HG03108 (cell line): Measurements from ENCODE around the gene ZNF101.
A peak's percentile ranks its signal among the peaks of the same experiment; 100 is the strongest.

ENCODE experiments used
- ATAC-seq: cut with Tn5 transposase; IDR thresholded peaks from one replicate; pipeline ENCODE4 v1.9.1; 2021; ENCODE audit warnings: moderate library complexity; ENCODE audit not compliant: unreplicated experiment

Gene ZNF101

DNA sequence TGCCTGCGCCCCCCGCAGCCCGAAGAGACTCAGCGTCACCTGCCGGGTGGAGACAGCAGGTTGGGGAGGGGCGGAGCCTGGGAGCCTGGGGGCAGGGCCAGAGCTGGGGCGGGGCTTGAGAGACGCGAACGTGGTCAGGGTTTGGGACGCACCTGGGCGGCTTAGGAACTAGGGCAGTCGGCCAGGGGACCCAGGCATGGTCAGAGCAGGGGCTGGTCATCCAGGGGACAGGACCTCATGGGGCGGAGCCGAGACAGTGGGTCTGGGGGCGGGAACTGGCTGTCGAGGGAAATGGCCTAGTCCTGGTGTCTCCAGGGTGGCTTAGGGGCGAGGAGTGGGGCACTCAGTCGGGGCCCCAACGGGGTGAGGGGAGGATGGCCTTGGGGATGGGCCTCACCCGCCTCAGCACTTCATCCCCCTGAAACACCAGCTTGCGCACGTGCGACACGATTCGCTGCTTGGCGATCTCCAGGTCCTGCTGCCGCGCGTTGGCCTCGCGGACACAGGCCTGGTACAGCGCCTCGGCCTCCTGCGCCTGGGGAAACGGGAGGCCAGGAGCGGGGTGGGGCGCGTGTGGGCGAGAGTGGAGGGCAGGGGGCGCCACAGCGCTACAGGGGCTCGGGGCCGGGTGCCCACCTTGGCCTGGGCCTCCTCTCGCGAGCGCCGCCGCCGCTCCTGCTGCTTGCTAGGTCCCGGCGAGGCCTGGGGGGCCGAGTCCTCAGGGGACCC, 31.0 kb upstream of the ZNF101 start:
- no peak for ATAC-seq

DNA sequence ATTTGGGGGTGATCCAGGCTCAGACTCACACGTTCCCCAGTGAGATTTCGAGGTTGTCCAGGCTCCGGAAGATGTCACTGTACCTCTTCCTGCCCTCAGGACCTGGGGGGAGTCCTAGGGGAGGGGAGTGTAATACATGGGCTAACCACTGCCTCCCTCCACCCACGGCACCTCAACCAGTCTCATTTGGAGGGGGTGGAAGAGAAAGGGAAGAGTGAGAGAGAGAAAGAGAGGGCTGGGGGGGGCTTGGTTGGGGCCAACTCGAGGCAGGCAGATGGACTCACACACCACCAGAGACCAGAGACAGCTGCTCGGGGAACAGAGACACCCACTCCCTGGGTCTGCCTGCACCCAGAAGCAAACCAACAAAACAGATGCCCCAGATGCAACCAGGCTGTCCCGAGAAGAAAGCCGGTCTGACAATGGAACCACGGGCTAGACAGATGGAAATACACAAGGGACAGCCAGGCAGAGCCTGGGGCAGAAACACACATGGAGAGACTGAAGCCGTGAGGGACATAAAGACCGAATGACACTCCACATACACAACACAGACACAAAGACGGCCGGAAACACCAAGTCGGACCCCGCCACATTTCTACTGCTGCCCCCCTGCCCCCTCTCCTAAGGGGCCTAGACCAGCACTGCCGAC, 26.0 kb upstream of the ZNF101 start:
- ATAC-seq, result no peak

DNA sequence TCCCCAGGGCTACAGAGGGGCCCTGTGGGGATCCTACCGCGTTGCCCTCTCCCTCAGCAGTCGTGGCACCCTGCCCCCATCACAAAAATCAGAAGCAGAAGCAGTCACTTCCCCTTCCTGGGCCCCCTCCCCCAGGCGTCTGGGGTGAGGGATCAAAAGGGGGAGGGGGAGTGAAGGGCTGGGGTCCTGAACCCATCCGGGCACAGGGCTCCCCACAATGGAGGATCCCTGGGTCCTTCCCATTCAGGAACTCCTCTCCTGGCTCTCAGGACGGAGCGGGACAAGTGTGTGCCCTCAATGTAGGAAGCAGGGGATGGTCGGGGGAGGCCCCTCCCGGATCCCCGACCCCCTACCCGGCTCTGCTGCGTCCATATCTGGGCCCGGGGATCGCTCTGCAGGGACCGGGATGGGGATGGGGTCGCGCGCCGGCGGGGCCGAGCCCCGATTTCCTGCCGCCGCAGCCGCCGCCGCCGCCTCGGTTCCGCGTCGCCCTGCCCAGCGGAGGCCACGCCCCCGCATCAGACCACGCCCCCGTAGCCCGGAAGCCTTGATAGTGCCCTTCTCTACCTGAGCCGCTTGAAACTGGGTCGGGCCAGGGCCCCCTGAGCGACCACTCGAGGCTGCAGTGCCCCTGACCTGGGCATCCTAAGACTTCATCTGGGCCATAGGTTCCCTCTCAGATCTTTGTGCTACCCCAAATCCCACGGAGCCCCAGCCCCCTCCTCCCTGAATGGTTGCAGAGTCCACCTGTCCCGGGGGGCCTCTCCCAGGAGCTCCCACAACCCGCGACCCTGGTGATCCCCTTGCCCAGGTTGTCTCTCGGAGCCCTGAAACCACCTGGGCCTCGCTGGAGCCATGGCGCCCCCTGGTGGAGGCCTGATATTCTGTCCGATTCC, 25.2 kb upstream of the ZNF101 start, which contains the start of gene GMIP:
Gene GMIP (minus strand): TSS at position 500 of the 896 bp plus-strand sequence. CDS start 128 bp downstream, at position 372.
- peak; percentile 77 for ATAC-seq

DNA sequence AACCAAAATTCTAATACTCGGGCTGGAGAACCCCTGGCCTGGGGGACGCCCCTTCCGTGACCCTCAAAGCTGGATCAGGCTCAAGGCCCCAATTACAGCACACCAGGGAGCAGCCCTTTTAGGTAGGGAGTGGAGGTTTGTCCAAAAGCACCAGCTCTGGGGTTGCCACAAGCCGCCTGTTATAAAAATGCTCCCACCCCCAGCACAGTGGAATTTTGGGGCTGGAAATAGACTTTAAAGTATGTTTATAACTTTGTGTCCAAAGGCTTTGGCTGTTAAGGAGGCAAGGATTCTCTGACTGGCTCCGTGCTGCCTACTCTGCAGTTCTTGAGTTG, 24.6 kb upstream of the ZNF101 start:
- ATAC-seq, result no peak

DNA sequence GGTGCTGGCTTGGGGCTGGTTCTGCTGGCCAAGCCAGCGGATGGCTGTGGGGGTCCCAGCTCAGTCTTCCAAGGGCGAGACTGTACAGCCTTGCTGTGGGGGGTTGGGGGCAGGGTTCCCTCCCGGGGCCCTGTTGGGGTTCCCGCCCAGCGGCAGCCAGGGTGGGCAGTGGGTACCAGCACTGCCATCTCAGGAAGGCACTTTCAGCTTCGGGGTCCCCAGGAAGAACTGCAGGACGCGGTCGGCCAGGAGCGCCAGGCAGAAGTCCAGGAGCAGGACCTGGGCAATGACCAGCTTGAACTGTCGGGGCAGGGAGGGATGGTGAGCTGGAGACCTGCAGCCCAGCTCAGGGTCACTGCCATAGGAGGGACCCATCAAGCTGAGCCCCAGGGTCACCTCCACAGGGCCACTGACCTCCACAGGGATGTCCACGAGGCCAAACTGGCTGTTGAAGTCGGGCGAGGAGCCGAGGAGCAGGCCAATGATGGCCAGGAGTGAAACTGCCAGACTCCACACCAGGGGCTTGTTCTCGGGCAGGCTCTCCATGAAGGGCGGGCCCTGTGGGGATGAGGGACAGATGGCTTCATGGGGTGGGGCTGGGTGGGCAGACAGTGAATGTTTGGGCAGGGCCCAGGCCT, 23.3 kb upstream of the ZNF101 start:
- ATAC-seq, result no peak

DNA sequence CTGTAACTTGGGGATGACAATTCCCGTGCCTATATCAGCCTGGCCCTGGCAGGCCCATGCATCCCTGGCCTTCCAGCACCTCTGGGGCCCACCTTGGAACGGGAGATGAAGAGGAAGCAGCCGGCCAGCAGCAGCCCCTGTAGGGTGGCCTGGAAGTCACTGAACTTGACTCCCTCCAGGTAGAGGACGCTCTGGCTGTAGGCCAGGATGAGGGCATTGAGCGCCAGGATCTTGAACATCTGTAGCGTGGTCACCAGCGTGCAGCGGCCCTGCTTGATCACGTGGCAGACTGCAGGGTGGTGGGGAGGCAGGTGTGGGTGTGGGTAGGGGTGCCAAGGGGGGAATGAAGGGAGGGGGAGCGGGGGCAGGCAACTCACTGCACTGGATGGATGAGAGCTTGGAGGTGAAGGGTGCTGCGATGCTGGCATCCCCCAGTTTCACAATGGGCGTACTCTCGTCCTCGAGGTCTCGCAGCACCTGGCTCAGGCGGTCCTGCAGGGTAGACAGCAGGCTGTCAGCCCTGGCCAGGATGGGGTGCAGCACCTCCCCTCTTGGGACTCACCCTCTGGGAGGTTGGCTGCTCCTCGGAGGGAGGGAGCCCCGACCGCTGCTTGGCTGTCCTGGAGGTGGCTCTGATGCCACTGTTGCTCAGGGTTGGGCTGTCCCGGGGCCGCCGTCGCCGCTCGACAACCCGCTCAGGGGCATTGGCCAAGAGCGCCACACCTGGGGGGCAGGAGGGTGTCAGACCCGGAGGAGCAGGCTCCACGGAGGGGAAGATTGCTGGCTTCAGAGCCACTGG, 21.4 kb upstream of the ZNF101 start:
- ATAC-seq, result no peak

DNA sequence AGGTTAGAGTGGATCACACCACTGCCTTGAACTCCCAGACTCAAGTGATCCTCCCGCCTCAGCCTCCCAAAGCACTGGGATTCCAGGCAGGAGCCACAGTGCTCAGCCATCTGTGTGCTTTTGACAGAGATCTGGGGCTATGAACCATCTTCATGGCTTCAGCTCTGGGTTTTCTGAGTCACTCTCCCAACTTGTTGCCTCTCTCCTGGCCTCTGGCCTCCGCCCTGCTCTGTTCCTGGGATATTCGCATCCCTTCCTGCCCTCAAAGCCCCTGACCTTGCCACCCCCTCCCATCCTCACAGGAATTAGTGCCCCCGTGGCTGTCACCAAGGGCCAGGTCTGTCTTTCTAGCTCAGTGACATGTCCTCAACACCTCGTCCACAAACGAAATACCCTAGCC, 19.5 kb upstream of the ZNF101 start:
- ATAC-seq, result no peak

DNA sequence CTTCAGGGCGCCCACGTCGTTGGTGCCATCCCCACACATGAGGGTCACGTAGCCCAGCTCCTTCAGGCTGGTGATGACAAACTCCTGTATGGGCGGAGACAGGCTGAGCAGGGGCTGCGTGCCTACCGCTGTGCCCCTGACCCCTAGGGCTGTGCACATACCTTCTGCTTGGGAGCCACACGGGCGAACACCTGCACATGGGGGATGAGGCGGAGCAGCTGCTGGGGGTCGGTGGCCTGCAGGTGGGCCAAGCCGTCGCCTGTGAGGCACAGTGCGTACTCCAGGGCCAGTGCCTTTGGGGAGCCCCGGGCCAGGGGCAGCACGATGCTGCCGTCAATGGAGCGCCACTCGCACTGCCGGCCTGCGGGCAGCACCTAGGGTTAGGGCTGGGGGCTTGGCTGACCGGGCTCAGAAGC, 19.1 kb upstream of the ZNF101 start:
- no peak for ATAC-seq

DNA sequence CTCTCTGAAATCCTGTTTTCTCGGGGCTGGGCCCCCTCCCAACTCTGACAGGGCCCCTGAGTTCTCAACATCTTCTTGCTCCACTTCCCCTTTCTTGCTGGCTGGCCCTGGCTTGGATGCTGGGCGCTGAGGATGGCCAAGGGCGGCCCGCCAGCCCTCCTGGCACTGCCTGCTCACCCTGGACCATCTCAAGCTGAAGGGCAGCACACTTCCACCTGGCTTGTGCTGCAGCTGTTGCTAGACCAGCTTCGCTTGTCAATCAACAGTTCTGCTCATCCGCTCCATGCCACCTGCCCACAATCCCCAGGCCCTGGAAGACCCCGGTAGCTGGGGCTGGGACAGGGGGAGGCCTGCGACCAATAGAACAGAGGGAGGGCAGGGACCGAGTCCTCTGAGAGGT, 18.3 kb upstream of the ZNF101 start:
- no peak for ATAC-seq

DNA sequence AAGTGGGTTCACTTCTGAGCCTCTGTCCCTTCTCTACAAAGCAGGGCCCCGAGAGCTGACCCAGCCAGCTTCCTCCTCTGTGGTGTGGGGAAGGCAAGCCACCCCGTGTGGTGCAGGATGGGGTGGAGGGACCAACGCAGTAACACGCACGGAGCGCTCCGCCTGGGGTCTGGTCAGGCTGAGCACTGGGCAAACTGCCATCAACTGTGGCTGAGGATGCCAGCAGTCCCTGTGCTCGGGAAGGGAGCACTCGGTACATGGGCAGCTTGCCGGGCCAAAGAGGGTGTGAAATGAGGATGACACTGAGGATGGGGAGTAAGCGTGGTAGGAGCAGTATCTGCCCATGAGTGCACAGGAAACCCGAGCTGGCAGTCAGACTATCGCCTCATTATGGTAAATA, 17.6 kb upstream of the ZNF101 start:
- no peak for ATAC-seq

DNA sequence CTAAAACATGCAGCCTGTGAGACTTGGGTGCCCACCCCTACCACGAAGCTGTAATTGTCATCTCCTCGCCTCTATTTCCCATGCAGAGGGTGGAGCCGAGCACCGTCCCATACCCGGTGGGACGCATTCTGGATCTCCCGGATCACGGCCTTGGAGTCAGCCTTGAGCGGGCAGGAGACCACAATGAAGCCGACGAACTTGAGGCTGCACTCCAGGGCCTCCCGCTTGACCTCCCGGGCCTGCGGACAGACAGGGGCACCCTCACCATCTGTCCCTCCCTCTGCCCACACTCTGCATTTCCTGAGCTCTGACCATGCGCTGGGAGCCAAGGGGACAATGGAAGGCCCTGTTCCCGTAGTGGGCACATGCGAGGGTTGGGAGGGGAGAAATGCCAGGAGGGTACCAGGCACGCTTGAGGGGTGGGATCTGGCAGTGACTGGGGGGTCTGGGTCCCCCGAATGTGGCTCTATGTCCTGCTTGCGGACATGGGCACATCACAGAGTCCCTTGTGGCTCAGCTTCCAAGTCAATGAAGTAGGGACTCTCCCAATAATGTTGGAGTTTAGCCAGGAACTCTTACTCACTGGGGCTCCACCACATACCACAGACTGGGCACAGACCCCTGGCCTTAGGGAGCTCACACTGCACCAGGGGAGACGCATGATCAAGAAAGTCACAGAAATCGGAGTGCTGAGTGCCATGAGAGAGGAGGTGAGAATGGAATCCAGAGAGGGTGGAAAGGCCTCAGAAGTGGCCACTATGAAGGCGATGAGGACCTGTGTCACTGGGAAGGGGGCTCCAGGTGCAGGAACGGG, 15.9 kb upstream of the ZNF101 start:
- ATAC-seq, result no peak

DNA sequence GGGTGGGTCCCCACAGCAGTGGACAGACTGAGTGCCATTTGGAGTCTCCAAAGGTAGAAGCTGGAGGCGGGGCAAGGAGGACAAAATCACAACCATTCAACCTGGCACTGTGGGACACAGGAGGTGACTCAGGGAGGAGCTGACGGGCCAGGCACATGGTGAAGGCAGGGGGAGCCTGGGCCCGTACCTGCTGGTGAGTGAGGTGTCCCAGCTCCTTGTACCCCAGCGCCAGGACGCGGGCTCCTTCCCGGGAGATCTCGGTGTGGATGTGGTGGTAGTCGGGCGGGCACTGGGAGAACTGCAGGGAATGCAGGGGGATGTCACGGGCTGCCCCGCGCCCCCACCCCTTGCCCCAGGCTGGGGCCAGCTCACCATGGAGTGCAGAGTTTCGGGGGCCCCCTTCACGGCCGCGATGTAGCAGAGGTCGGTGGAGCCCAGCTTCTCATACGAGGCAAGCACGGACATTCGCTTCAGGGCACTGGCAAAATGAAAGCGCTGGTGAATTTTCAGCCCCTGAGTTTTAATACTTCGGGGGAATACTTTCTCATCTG, 15.0 kb upstream of the ZNF101 start:
- no peak for ATAC-seq

DNA sequence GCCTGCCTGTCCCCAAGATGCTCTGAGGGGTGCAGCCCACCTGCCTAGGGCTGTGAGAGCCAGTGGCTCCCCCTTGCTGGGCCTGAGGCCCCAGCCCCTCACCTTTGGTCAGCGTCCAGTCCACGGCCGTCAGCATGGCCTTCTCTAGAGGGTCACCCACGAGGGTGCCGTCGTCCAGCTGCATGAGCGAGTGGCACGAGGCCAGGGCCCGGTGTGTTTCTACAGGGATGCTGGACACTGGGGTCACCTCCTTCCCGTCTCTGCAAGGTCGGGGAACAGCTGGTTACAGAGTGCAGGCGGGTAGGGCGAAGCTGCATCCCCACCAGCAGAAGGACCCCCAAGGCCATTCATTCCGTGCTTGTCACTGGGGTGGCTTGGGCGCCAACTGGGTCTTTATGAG, 14.2 kb upstream of the ZNF101 start:
- no peak for ATAC-seq

DNA sequence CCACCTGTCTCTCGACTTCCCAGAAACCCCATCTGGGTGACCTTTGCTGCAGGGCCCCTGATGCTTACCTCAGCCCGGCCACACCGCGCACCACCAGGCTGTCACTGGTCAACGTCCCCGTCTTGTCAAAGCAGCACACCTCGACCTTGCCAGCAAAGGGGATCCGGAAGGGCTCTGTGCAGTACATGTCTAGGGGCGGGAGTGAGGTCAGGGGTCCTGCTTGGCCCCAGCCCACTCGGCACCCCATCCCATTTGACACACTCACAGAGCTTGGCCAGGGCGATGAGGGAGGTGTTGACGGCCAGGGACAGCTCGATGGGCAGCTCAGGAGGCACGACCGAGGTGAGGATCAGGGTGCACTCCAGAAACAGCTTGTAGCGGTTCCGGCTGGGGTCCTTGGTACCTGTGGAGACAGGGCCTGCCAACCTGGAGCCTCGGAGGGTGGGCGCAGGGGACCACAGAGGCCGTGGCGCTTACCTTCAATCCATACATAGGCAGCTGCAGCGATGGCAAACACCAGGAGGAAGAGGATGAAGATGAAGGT, 13.5 kb upstream of the ZNF101 start:
- no peak for ATAC-seq

DNA sequence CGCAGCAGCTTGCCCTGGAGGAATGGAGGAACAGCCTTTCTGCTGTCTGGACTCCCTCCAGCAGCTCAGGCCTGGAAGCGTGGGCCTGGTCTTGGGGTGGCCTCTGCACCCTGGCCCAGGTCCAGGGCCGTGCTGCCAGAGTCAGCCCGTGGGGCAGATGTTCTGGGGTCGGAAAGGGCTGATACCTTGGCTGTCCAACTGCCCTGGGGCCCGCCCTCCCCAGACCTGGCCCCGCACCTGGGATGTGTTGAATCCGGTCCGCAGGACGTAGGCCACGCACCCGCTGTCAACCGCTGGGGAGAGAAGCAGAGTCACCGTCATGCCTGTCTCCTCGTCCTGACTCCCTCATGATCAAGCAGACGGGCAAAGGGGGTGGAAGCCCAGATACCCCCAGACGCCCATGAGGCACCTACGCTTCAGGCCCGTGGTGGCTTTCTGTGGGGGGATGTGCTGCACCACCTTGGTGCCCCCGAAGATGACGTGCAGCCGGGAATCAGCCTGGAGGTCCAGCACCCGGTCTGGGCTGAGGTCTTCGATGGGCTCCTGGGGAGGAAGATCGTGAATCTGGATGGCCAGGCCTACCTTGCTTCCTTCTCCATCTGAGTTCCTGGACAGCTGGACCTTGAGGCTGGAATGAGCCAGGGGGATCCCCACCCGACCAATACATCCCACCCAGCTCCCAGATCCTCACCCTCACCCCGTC, 12.8 kb upstream of the ZNF101 start:
- no peak for ATAC-seq

DNA sequence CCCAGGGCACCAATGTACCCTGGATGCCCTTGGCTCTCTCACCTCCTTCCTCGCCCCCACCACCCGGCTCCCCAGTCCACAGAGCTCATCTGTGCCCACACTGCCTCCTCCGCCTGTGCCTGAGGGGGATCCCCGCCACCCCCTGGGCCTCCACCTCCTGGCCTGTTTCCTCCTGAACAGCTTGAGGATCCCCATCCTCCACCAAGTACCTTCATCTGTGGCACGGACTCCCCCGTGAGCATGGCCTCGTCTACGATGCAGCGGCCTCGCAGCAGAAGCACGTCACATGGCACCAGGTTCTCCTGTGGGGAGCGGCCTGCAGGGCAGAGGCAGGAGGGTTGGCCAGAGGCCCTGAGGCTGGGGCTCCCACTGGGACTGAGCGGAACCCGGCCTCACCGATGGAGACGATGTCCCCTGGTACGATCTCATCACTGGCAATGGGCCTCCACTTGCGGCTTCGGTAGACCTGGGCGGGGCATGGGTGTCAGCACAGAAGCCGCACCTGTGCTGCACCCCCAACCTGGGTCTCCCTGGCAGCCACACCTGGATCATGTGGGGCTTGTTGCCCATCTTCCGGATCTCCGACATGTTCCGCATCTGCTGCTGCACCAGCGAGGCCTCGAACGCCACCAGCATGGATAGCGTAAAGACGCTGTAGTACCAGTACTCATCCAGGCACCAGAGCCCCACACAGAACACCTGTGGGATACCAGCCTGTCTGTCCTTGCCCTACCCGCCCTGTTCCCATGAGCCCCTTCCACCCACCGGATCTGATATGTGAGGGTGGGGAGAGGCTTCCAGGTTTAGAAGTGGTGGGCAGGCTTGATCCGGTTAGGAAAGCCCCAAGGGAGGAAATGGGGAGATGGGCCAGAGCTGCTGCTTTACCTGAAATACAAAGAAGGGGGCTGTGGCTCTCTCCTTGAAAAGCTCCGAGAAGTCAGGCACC, 11.9 kb upstream of the ZNF101 start:
- no peak for ATAC-seq

DNA sequence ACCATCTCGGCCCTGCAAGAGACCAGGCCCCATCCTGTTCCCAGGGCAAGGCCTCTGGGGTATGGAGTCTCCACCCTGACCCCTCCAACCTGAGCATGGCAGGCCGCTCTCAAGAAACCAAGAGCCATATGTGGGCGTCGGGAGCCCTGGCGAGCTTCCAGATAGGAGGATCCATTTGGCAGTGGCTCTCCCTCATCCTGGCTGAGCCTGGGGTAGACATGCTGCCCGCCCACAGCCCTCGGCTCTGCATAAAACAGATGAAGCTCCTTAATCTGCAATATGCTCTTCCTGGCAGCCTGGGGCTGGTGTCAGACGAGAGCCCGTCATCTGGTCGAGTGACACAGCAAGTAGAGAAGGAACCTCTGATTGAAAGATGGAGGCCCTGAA, 11.2 kb upstream of the ZNF101 start:
- no peak for ATAC-seq
